ENCODE results near the gene ASXL3. TPM values are rescaled to one million over a fixed set of nuclear protein-coding genes. Genes with fewer than 3 reads are reported as not detected.
A peak's percentile ranks its signal among the peaks of the same experiment; 100 is the strongest.

ASXL3 gene
- total RNA-seq, 1 experiment from 2014 or later = 0.11 TPM

DNA sequence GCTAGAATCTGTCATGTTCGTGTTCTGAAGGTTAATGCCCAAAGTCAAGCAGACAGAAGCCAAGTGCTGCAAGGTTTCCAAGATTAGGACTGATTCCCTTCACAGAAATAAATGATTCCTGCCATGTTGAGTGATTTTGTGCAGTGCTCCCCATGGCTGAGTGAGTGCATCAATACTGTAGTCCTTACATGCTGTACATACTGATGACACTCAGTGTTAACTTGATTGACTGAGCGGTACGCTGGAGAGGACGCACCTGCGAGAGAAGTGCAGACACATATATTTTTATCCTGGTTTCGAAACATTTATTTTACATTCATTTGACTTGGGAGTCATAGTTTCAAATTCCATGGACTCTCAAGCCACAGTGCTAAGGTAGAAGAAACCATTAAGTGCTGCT lies 92.0 kb downstream of the ASXL3 start:
- no peak for DNase-seq (ENCODE audit: low spot score)
- Histone ChIP-seq H3K27me3 (replicated peaks; ENCODE audit: insufficient read depth, low read depth, low read length, poor library complexity) (no peaks in the 10 kb centered on the region), H3K4me1 (ENCODE audit: insufficient read depth, low read length, poor library complexity, severe bottlenecking) (no peaks in the 10 kb centered on the region), H3K27ac (ENCODE audit: low read depth, low read length, poor library complexity, severe bottlenecking) (no peak overlapping the region), H3K4me3 (ENCODE audit: low read depth, low read length, poor library complexity, severe bottlenecking) (no peak overlapping the region), H3K36me3 (ENCODE audit: insufficient read depth, low read length, poor library complexity, severe bottlenecking) (no peaks in the 10 kb centered on the region), H3K9me3 (ENCODE audit: low read depth, low read length, poor library complexity, severe bottlenecking) (no peaks in the 10 kb centered on the region)
- TF ChIP-seq CTCF (conservative IDR thresholded peaks at IDR 0.05; ENCODE audit: low read depth, low read length) (no peak), EZH2 (IDR thresholded peaks at IDR 0.05; ENCODE audit: borderline replicate concordance, low read depth, low read length, poor library complexity, severe bottlenecking) (no peak)
- POLR2A ChIA-PET (ENCODE audit: low non-redundant PET) = no interaction called here
- intact Hi-C loops (cut with micrococcal nuclease; ENCODE audit: unreplicated experiment) = loop anchor here (10.0 kb wide), 1 partner anchor 225 kb away; the partner anchor contains the start of gene CCDC178
- BruUV-seq (replicated peaks) = no TSS peak
- CTCF ChIA-PET = no interaction called here

DNA sequence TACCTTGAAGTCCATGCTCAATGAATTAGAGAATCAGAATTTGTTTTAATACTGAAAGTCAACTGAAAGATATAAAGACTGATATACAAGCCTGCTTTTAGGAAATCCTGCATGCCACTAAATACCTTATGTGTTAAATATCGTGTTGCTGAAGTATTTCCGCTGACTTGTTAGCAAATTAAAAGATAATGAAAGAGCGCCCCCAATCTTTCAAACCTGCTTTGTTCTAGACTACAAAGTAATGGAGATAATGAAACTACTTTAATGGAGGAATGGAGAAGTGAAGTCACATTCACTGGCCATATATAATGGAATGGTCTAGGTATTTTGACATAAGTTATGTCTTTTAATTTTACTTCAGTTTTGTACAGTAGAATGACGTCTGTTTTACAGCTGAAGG lies 95.7 kb downstream of the ASXL3 start:
- TF ChIP-seq CTCF (conservative IDR thresholded peaks at IDR 0.05; ENCODE audit: low read depth, low read length) = peak; percentile 35
- no peak for TF ChIP-seq EZH2 (IDR thresholded peaks at IDR 0.05; ENCODE audit: borderline replicate concordance, low read depth, low read length, poor library complexity, severe bottlenecking)

DNA sequence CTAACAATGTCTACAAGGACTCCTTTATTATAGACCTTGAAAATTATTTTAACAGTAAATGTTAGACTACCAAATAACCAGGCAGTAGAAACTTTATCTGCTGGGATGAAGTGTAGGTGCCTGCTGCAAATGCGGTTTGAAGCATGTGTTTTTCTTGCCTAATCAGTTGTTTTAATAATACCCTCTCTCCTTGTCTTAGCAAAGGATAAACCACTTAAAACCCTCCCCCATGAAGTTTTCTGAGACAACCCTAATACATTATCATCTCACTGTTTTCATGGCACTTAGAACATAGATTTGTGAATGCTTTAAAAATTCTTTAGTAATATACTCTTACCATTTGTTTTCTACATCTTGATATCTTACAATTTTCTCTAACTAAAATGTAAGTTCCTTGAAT lies 98.6 kb downstream of the ASXL3 start:
- POLR2A ChIA-PET (ENCODE audit: low non-redundant PET) = no interaction called here
- CTCF ChIA-PET = no interaction called here
- intact Hi-C loops (cut with micrococcal nuclease; ENCODE audit: unreplicated experiment) = loop anchor here (10.0 kb wide), 1 partner anchor 232 kb away; the partner anchor contains the start of gene CCDC178
- Histone ChIP-seq H3K27ac (ENCODE audit: low read depth, low read length, poor library complexity, severe bottlenecking) (no peak overlapping the region), H3K4me1 (ENCODE audit: insufficient read depth, low read length, poor library complexity, severe bottlenecking) (no peaks in the 10 kb centered on the region), H3K9me3 (ENCODE audit: low read depth, low read length, poor library complexity, severe bottlenecking) (no peaks in the 10 kb centered on the region), H3K27me3 (replicated peaks; ENCODE audit: insufficient read depth, low read depth, low read length, poor library complexity) (no peaks in the 10 kb centered on the region), H3K36me3 (ENCODE audit: insufficient read depth, low read length, poor library complexity, severe bottlenecking) (no peaks in the 10 kb centered on the region), H3K4me3 (ENCODE audit: low read depth, low read length, poor library complexity, severe bottlenecking) (no peak overlapping the region)
- BruUV-seq (replicated peaks) = no TSS peak
- TF ChIP-seq CTCF (conservative IDR thresholded peaks at IDR 0.05; ENCODE audit: low read depth, low read length) = no peak
- no peak for TF ChIP-seq EZH2 (IDR thresholded peaks at IDR 0.05; ENCODE audit: borderline replicate concordance, low read depth, low read length, poor library complexity, severe bottlenecking)
- no peak for DNase-seq (ENCODE audit: low spot score)

More for the DNA sequence above, 95.7 kb downstream of the ASXL3 start:
- BruUV-seq (replicated peaks) = no TSS peak
- ChIA-PET CTCF (no interaction called here), POLR2A (ENCODE audit: low non-redundant PET) (no interaction called here)
- DNase-seq (ENCODE audit: low spot score) = peak; percentile 15
- Histone ChIP-seq H3K27ac (ENCODE audit: low read depth, low read length, poor library complexity, severe bottlenecking) (no peak overlapping the region), H3K9me3 (ENCODE audit: low read depth, low read length, poor library complexity, severe bottlenecking) (no peaks in the 10 kb centered on the region), H3K4me3 (ENCODE audit: low read depth, low read length, poor library complexity, severe bottlenecking) (no peak overlapping the region), H3K4me1 (ENCODE audit: insufficient read depth, low read length, poor library complexity, severe bottlenecking) (no peaks in the 10 kb centered on the region), H3K36me3 (ENCODE audit: insufficient read depth, low read length, poor library complexity, severe bottlenecking) (no peaks in the 10 kb centered on the region), H3K27me3 (replicated peaks; ENCODE audit: insufficient read depth, low read depth, low read length, poor library complexity) (no peaks in the 10 kb centered on the region)
- intact Hi-C loops (cut with micrococcal nuclease; ENCODE audit: unreplicated experiment) = loop anchor here (10.0 kb wide), 1 partner anchor 229 kb away; the partner anchor contains the start of gene CCDC178
